Measurements from ENCODE around the gene FAM170B. TPM values are rescaled to one million over a fixed set of nuclear protein-coding genes. Genes with fewer than 3 reads are reported as not detected.

Gene FAM170B
- total RNA-seq = not detected in 2 replicates

DNA sequence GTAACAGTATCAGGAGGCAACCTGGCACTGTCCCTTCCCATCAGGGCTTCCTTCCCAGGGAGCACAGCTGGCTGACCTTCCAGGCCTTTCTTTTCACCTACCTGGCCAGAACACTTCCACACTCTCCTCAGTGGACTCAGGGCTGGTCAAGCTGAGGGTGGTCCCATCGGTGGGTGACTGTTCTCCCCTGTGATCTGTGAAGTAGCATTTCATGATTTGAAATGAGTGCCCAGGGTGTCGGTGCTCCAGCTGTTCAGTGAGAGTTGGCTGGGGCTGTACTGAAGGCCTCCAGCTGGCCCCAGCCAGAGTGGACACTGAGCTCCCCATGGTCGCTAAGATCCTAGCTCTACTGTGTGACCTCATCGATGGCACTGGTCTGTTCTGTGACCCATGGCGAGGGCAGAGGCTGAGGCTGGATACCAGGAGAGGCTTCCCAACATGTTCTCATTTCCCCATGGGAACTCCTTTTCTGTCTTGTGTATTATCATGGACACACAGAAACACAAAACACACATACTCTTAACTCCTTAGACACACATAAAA is at the start of gene FAM170B:
Gene FAM170B (minus strand): TSS at position 316 of the 543 bp plus-strand sequence. CDS start 103 bp downstream, at position 213.

DNA sequence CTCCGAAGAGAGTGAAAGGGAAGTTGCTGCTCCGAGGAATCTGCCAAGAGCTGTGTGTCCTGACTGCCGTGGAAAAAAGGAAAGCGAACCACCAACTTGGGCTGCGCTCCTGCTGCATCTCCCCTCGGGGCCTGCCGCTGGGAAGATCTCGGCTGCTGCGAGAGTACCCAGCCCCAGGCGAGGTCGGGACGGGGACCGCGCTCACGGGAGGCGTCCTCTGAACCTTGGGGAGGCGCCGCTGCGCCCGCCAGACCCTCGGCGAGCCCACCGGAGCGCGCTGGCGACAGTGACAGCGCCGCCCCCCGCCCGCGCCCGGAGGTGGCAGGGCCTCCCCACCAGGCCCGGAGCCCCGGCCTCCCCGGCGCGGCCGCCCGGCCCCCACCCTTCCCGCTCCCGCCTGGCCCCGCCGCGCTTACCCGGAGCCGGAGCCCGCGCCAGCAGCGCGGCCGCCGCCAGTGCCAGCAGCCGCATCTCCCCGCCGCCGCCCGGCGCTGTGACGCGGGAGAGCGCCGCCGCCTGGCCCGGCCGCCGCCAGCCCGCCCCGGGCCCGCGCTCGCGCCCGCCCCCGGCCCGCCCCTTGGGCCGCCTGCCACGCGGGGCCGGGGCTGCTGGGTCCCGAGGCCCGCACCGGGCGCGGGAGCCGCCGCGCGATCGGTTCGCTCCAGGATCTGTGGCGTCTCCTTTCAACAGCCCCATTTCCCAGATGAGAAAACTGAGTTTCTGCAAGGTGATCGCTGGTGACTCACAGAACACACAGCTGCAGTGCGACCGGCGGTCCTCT is 18.6 kb downstream of the FAM170B start, which contains the start of gene VSTM4:
Gene VSTM4 (minus strand): TSS at position 508 of the 781 bp plus-strand sequence. CDS start 37 bp downstream, at position 471.

Other genes with a start within 250 kb of the FAM170B start
- gene LRRC18, start 194.2 kb downstream of the FAM170B start, total RNA-seq = not detected in 2 replicates
- 2.8 and 8.2 TPM in 2 replicates for gene VSTM4, start 18.5 kb downstream of the FAM170B start, total RNA-seq
- 0.13 and 0.33 TPM in 2 replicates for gene TMEM273, start 54.4 kb upstream of the FAM170B start, total RNA-seq
- not detected in 2 replicates for gene C10orf71, start 165.1 kb upstream of the FAM170B start, total RNA-seq

Measured in smooth muscle cell of the pulmonary artery (primary cell).